ENCODE results near the gene ACOX1.

ACOX1 gene

GRCh38 chr17:75998327-75998795 is 19.4 kb upstream of the ACOX1 start:
- no peaks in the 10 kb centered on the region for H3K9me2 ChIP-seq (replicated peaks; ENCODE audit: control insufficient read depth, low read length)
- H3K4me1 ChIP-seq (ENCODE audit: control insufficient read depth, low read length), result peaks cover 3% of the 10 kb centered on the region; the same call in 1 of the 2 replicates
- no peaks in the 10 kb centered on the region for H4K20me1 ChIP-seq (ENCODE audit: control insufficient read depth, insufficient read depth, low read depth, low read length)
- no peaks in the 10 kb centered on the region for H3K9me3 ChIP-seq (ENCODE audit: control insufficient read depth, insufficient read depth, low read length)
- no peak for TF ChIP-seq EZH2phosphoT487 (IDR thresholded peaks at IDR 0.05; ENCODE audit: borderline replicate concordance, low read length)
- no peak for TF ChIP-seq CTCF (IDR thresholded peaks at IDR 0.05; ENCODE audit: low read depth, low read length, poor library complexity, severe bottlenecking)
- H3K27ac ChIP-seq (ENCODE audit: low read depth, low read length), result no peak overlapping the region
- H3K27me3 ChIP-seq (ENCODE audit: control insufficient read depth, low read length), result no peaks in the 10 kb centered on the region
- H3K4me3 ChIP-seq (ENCODE audit: low read length), result no peak overlapping the region
- no peaks in the 10 kb centered on the region for H3K79me2 ChIP-seq (ENCODE audit: control insufficient read depth, low read length)
- no peaks in the 10 kb centered on the region for H3F3A ChIP-seq (ENCODE audit: control insufficient read depth, insufficient read depth)
- H3K36me3 ChIP-seq (ENCODE audit: control insufficient read depth, low read length), result 0 out of 2 replicates have a peak, but pooled peaks cover 3% of the 10 kb centered on the region
- no peak overlapping the region for H3K4me2 ChIP-seq (ENCODE audit: low read length)

- Histone ChIP-seq H3K9me2 (replicated peaks; ENCODE audit: control insufficient read depth, low read length) (no peaks in the 10 kb centered on the region), H3K4me1 (ENCODE audit: control insufficient read depth, low read length) (peaks cover 7% of the 10 kb centered on the region), H3K4me2 (ENCODE audit: low read length) (no peak overlapping the region), H3K79me2 (ENCODE audit: control insufficient read depth, low read length) (no peaks in the 10 kb centered on the region), H3K9me3 (ENCODE audit: control insufficient read depth, insufficient read depth, low read length) (no peaks in the 10 kb centered on the region), H3K4me3 (ENCODE audit: low read length) (no peak overlapping the region), H3K27ac (ENCODE audit: low read depth, low read length) (no peak overlapping the region), H4K20me1 (ENCODE audit: control insufficient read depth, insufficient read depth, low read depth, low read length) (no peaks in the 10 kb centered on the region), H3F3A (ENCODE audit: control insufficient read depth, insufficient read depth) (no peaks in the 10 kb centered on the region), H3K27me3 (ENCODE audit: control insufficient read depth, low read length) (no peaks in the 10 kb centered on the region), H3K36me3 (ENCODE audit: control insufficient read depth, low read length) (0 out of 2 replicates have a peak, but pooled peaks cover 3% of the 10 kb centered on the region)
- TF ChIP-seq EZH2phosphoT487 (IDR thresholded peaks at IDR 0.05; ENCODE audit: borderline replicate concordance, low read length), result no peak
- no peak for TF ChIP-seq CTCF (IDR thresholded peaks at IDR 0.05; ENCODE audit: low read depth, low read length, poor library complexity, severe bottlenecking)
Measured at GRCh38 chr17:75996665-75997590, 18.0 kb upstream of the ACOX1 start.

GRCh38 chr17:75995385-75995925 is 16.5 kb upstream of the ACOX1 start:
- Histone ChIP-seq H3K36me3 (ENCODE audit: control insufficient read depth, low read length) (peaks cover 9% of the 10 kb centered on the region; the same call in 1 of the 2 replicates), H3K9me3 (ENCODE audit: control insufficient read depth, insufficient read depth, low read length) (no peaks in the 10 kb centered on the region), H3K9me2 (replicated peaks; ENCODE audit: control insufficient read depth, low read length) (no peaks in the 10 kb centered on the region), H3K4me2 (ENCODE audit: low read length) (no peak overlapping the region), H4K20me1 (ENCODE audit: control insufficient read depth, insufficient read depth, low read depth, low read length) (no peaks in the 10 kb centered on the region), H3K79me2 (ENCODE audit: control insufficient read depth, low read length) (no peaks in the 10 kb centered on the region), H3K4me1 (ENCODE audit: control insufficient read depth, low read length) (peaks cover 9% of the 10 kb centered on the region), H3F3A (ENCODE audit: control insufficient read depth, insufficient read depth) (no peaks in the 10 kb centered on the region), H3K27me3 (ENCODE audit: control insufficient read depth, low read length) (no peaks in the 10 kb centered on the region), H3K27ac (ENCODE audit: low read depth, low read length) (no peak overlapping the region), H3K4me3 (ENCODE audit: low read length) (no peak overlapping the region)
- TF ChIP-seq CTCF (IDR thresholded peaks at IDR 0.05; ENCODE audit: low read depth, low read length, poor library complexity, severe bottlenecking), result no peak
- TF ChIP-seq EZH2phosphoT487 (IDR thresholded peaks at IDR 0.05; ENCODE audit: borderline replicate concordance, low read length), result no peak
